Activated CD8-positive, alpha-beta T cell treated with anti-CD3 and anti-CD28 coated beads for 36 hours (primary cell): ENCODE measurements around the gene TREM2. TPM values are rescaled to one million over a fixed set of nuclear protein-coding genes. Genes with fewer than 3 reads are reported as not detected.

ENCODE experiments used
- ATAC-seq: fragments of 200-7000 bp; cut with Tn5 transposase; one replicate; pipeline ENCODE4 v1.10.0; 2021; ENCODE audit warnings: mild to moderate bottlenecking, moderate library complexity
- CTCF ChIA-PET: fragments of 350-600 bp; sonication (Branson Sonifier 250); formaldehyde crosslinking; loops from one replicate; lab custom pipeline; 2021; ENCODE audit warnings: antibody characterized with exemption; lab: Charles Lee
- POLR2A ChIA-PET: fragments of 350-600 bp; sonication (Branson Sonifier 250); formaldehyde crosslinking; loops from one replicate; lab custom pipeline; 2021; ENCODE audit warnings: antibody characterized with exemption; lab: Charles Lee
- DNase-seq: peaks from one replicate; pipeline ENCODE4 v3.0.0-alpha.2; 2020
- H3K27ac Mint-ChIP-seq: one replicate; pipeline ENCODE4 v1.8.0; 2021; ENCODE audit warnings: mild to moderate bottlenecking, mixed read lengths
- H3K27me3 Mint-ChIP-seq: one replicate; pipeline ENCODE4 v1.8.0; 2021; ENCODE audit warnings: mixed read lengths
- H3K36me3 Mint-ChIP-seq: one replicate; pipeline ENCODE4 v1.8.0; 2021; ENCODE audit warnings: low read depth, mixed read lengths
- H3K4me1 Mint-ChIP-seq: one replicate; pipeline ENCODE4 v1.8.0; 2021; ENCODE audit warnings: low read depth, mixed read lengths
- H3K4me3 Mint-ChIP-seq: one replicate; pipeline ENCODE4 v1.8.0; 2021; ENCODE audit warnings: mild to moderate bottlenecking, moderate library complexity, mixed read lengths
- H3K9me3 Mint-ChIP-seq: one replicate; pipeline ENCODE4 v1.8.0; 2021; ENCODE audit warnings: mixed read lengths
- intact Hi-C: fragments of 100-400 bp; cut with micrococcal nuclease; formaldehyde crosslinking; loops from one replicate; pipeline ENCODE4 v1.10.0; 2022
- total RNA-seq, 2 experiments: library from RNA; stranded (reverse); gene quantifications; one replicate each; pipeline ENCODE4 v1.2.3, GENCODE V29; 2021
- TF ChIP-seq, protein P1 (sequence below): fragments of 200-600 bp; IDR thresholded peaks from one replicate; pipeline ENCODE4 v1.8.0; 2022; ENCODE audit warnings: antibody characterized with exemption, mild to moderate bottlenecking

Gene TREM2
- total RNA-seq, 2 experiments from 2014 or later = not detected

DNA sequence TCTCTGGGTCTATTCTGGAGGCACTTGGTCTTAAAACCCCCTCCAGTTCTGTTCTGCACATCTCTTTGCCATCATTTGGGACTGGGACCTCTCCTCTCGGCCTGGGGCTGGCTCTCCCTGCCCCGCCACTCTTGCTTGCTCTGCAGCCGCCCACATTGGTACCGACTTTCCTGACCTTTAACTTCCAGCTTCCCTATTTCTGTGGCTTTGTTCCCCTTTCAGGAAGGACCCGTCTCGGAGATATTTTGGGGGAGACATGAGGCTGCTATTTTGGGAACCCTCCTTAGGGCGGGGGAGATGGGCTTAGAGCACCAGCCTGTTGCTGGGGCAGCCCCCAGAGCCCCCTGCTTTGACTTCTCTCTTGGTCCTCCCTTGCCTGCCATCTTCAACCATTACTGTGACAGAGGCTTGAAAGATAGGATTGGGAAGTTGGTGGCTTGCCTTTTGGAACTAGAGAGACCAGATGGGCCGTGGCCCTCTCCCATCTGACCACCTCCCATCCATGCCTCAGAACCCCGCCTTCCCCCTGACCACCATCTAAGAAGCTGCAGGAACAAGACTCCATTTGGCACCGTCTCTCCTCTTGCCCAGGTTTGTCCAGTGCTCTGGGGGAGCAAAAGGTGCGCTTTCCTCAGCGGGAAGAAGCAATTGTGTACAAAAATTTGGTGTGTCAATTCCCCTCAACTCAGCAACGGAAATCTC is 914 bp downstream of the TREM2 start:
- Mint-ChIP-seq H3K9me3 (no peaks in the 10 kb centered on the region), H3K4me3 (no peak overlapping the region), H3K4me1 (no peaks in the 10 kb centered on the region), H3K27me3 (no peaks in the 10 kb centered on the region), H3K27ac (no peak overlapping the region), H3K36me3 (no peaks in the 10 kb centered on the region)
- no peak for DNase-seq
- ChIA-PET CTCF (no interaction called here), POLR2A (no interaction called here)
- TF ChIP-seq, protein P1, sequence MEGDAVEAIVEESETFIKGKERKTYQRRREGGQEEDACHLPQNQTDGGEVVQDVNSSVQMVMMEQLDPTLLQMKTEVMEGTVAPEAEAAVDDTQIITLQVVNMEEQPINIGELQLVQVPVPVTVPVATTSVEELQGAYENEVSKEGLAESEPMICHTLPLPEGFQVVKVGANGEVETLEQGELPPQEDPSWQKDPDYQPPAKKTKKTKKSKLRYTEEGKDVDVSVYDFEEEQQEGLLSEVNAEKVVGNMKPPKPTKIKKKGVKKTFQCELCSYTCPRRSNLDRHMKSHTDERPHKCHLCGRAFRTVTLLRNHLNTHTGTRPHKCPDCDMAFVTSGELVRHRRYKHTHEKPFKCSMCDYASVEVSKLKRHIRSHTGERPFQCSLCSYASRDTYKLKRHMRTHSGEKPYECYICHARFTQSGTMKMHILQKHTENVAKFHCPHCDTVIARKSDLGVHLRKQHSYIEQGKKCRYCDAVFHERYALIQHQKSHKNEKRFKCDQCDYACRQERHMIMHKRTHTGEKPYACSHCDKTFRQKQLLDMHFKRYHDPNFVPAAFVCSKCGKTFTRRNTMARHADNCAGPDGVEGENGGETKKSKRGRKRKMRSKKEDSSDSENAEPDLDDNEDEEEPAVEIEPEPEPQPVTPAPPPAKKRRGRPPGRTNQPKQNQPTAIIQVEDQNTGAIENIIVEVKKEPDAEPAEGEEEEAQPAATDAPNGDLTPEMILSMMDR = no peak
- intact Hi-C loops = no loop called here
- no peak for ATAC-seq

DNA sequence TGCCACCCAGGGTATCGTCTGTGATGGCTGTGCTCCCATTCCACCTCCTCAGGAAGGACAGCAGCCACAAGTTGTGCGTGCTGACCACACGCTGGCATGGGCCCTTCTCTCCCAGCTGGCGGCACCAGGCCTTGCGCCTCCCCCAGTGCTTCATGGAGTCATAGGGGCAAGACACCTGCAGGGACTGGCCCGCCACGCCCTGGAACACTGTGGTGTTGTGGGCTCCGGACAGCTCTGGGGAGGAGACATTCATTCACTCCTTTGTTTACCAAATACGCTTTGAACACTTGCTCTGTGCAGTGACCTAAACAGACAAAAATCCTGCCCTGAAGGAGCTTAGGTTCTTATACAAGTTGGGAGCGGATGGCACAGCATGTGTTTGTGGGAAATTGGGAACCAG is 1.5 kb downstream of the TREM2 start:
- H3K4me3 Mint-ChIP-seq = no peak overlapping the region
- H3K27me3 Mint-ChIP-seq = no peaks in the 10 kb centered on the region
- DNase-seq (no peak), ATAC-seq (no peak)
- ChIA-PET POLR2A (no interaction called here), CTCF (no interaction called here)
- H3K36me3 Mint-ChIP-seq = no peaks in the 10 kb centered on the region
- no peaks in the 10 kb centered on the region for H3K4me1 Mint-ChIP-seq
- H3K9me3 Mint-ChIP-seq = no peaks in the 10 kb centered on the region
- TF ChIP-seq, protein P1 = no peak
- H3K27ac Mint-ChIP-seq = no peak overlapping the region
- intact Hi-C loops = no loop called here

DNA sequence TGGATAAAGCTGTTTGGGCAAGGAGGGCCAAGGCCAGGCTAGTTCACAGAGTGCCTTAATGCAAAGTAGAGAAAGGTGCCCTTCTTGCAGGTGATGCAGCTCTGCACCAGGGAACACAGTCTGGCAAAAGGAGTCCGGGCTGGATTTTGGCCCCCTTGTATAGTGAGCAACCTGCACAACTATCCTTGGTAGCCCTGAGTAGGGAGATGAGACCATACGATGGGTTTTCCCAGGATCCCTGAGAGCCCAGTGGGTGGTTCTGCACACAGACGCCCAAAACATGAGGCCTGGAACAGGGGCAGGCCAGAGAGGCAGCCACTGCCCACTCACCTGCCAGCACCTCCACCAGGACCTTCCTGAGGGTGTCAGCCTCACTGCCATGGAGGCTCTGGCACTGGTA is 2.0 kb downstream of the TREM2 start:
- no peak overlapping the region for H3K27ac Mint-ChIP-seq
- no peaks in the 10 kb centered on the region for H3K27me3 Mint-ChIP-seq
- ATAC-seq = no peak
- H3K4me1 Mint-ChIP-seq = no peaks in the 10 kb centered on the region
- no peaks in the 10 kb centered on the region for H3K36me3 Mint-ChIP-seq
- H3K4me3 Mint-ChIP-seq = no peak overlapping the region
- H3K9me3 Mint-ChIP-seq = no peaks in the 10 kb centered on the region
- TF ChIP-seq, protein P1 = no peak
- CTCF ChIA-PET = no interaction called here
- intact Hi-C loops = no loop called here
- DNase-seq = no peak
- POLR2A ChIA-PET = no interaction called here

DNA sequence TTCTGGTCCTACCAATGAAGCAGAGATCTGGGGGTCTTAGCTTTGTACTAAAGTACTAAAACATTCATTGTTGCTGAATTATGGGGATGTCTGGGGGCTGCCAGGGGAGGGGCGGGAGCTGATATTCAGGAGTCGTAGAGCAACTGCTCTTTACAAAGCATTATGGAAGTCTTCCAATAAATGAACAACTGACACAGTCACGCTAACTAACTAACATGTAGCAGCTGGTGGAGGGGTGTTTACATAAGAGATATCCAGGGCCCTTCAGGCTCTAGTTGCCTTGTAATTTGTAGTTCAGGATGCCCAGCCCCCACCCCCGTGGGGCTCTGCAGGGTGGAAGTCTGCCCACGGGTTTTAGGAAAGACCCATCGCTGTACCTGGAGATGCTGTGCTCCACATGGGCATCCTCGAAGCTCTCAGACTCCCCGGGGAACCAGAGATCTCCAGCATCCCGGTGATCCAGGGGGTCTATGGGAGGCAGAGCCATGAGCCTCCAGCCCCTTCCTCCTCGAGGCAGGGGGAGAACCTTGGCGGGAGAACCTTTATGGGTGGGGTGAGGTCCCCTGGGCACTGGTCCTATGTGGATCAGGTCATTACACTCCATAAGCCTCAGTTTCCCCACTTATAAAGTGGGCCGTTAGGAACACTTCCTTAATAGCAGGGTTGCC is 3.4 kb downstream of the TREM2 start:
- intact Hi-C loops = no loop called here
- DNase-seq (no peak), ATAC-seq (no peak)
- POLR2A ChIA-PET = no interaction called here
- Mint-ChIP-seq H3K36me3 (no peaks in the 10 kb centered on the region), H3K27ac (no peak overlapping the region), H3K9me3 (no peaks in the 10 kb centered on the region), H3K4me3 (no peak overlapping the region), H3K27me3 (no peaks in the 10 kb centered on the region), H3K4me1 (no peaks in the 10 kb centered on the region)
- CTCF ChIA-PET = no interaction called here
- TF ChIP-seq, protein P1 = no peak

DNA sequence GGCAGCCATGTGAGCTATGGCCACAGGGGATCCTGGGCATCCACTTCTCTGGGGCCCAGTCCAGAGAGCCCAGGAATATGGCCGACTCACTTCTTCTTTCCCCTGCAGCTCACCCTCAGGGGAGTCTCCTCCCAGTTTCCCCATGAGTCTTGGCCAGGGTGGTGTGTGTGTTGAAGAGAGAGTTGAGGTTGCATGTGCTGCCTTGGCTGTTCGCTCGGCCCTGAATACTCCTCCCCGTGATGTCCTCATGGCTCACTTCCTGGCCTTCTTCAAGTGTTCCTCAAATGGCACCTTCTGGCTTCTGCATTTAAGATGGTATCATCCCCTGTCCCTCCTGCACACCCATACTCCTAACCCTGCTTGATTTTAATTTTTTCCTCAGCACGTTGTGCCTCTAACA is 5.6 kb downstream of the TREM2 start:
- H3K4me1 Mint-ChIP-seq = no peaks in the 10 kb centered on the region
- H3K9me3 Mint-ChIP-seq = no peaks in the 10 kb centered on the region
- ChIA-PET POLR2A (no interaction called here), CTCF (no interaction called here)
- no peaks in the 10 kb centered on the region for H3K27me3 Mint-ChIP-seq
- intact Hi-C loops = no loop called here
- TF ChIP-seq, protein P1 = no peak
- H3K36me3 Mint-ChIP-seq = no peaks in the 10 kb centered on the region
- DNase-seq = no peak
- no peak for ATAC-seq
- no peak overlapping the region for H3K27ac Mint-ChIP-seq
- no peak overlapping the region for H3K4me3 Mint-ChIP-seq
